ENCODE data around the gene NEK2. TPM values are rescaled to one million over a fixed set of nuclear protein-coding genes. Genes with fewer than 3 reads are reported as not detected.
"Not testable (repeated sequence)": the region's sequence is repeated elsewhere in the genome, so short reads cannot be mapped to it uniquely, and the experiment has no call there.

The NEK2 gene
- total RNA-seq, 1 experiment from 2014 or later = 47.5 TPM

GRCh38 chr1:211647711-211648121, 27.7 kb downstream of the NEK2 start:
- Histone ChIP-seq H3K9me2 (replicated peaks; ENCODE audit: low read length) (no peaks in the 10 kb centered on the region), H2AFZ (ENCODE audit: low read length) (peak overlapping the region; percentile 65), H3K4me2 (ENCODE audit: low read length) (peak overlapping the region; percentile 52), H3K27me3 (ENCODE audit: low read length) (no peaks in the 10 kb centered on the region), H3K9ac (ENCODE audit: low read length) (no peak overlapping the region), H3K36me3 (ENCODE audit: low read depth, low read length) (no peaks in the 10 kb centered on the region), H3F3A (ENCODE audit: low read length, unreplicated experiment) (no peaks in the 10 kb centered on the region), H3K4me1 (ENCODE audit: insufficient read depth, low read length) (peaks cover 28% of the 10 kb centered on the region), H3K79me2 (ENCODE audit: low read length) (no peaks in the 10 kb centered on the region), H3K4me3 (ENCODE audit: low read length) (no peak overlapping the region), H3K27ac (ENCODE audit: low read length) (peak overlapping the region; percentile 55), H3K9me3 (ENCODE audit: low read length) (no peaks in the 10 kb centered on the region), H4K20me1 (ENCODE audit: low read length) (no peaks in the 10 kb centered on the region)
- ATAC-seq (no peak), DNase-seq (no peak)
- ChIA-PET CTCF (interaction anchor here (0.5 kb wide), 1 partner anchor 220 kb away, joined by 3 read pairs; no protein-coding TSS in a partner anchor), POLR2A (ENCODE audit: unreplicated experiment) (interaction anchor here (1.1 kb wide), 1 partner anchor 69 kb away, joined by 4 read pairs; the partner anchor contains the start of gene SLC30A1)
- no TSS peak for BruUV-seq (replicated peaks)
- intact Hi-C loops (cut with micrococcal nuclease) = no loop called here
- TF ChIP-seq CTCF (conservative IDR thresholded peaks at IDR 0.05; ENCODE audit: low read depth, low read length) (no peak), EZH2 (IDR thresholded peaks at IDR 0.05; ENCODE audit: low read length, unreplicated experiment) (no peak), EZH2phosphoT487 (IDR thresholded peaks at IDR 0.05; ENCODE audit: borderline replicate concordance, low read length) (no peak)

GRCh38 chr1:211646566-211646965, 28.9 kb downstream of the NEK2 start:
- Histone ChIP-seq H3K4me3 (ENCODE audit: low read length) (no peak overlapping the region), H3K4me1 (ENCODE audit: insufficient read depth, low read length) (peaks cover 28% of the 10 kb centered on the region), H3K36me3 (ENCODE audit: low read depth, low read length) (no peaks in the 10 kb centered on the region), H3F3A (ENCODE audit: low read length, unreplicated experiment) (no peaks in the 10 kb centered on the region), H3K4me2 (ENCODE audit: low read length) (no peak overlapping the region), H3K9me2 (replicated peaks; ENCODE audit: low read length) (no peaks in the 10 kb centered on the region), H3K27ac (ENCODE audit: low read length) (no peak overlapping the region), H3K9ac (ENCODE audit: low read length) (no peak overlapping the region), H3K9me3 (ENCODE audit: low read length) (no peaks in the 10 kb centered on the region), H3K27me3 (ENCODE audit: low read length) (no peaks in the 10 kb centered on the region), H3K79me2 (ENCODE audit: low read length) (no peaks in the 10 kb centered on the region), H2AFZ (ENCODE audit: low read length) (no peak overlapping the region), H4K20me1 (ENCODE audit: low read length) (no peaks in the 10 kb centered on the region)
- intact Hi-C loops (cut with micrococcal nuclease) = no loop called here
- DNase-seq = no peak
- CTCF ChIA-PET = no interaction called here
- ATAC-seq = no peak
- TF ChIP-seq EZH2 (IDR thresholded peaks at IDR 0.05; ENCODE audit: low read length, unreplicated experiment) (no peak), CTCF (conservative IDR thresholded peaks at IDR 0.05; ENCODE audit: low read depth, low read length) (no peak), EZH2phosphoT487 (IDR thresholded peaks at IDR 0.05; ENCODE audit: borderline replicate concordance, low read length) (no peak)
- BruUV-seq (replicated peaks) = no TSS peak
- POLR2A ChIA-PET (ENCODE audit: unreplicated experiment) = no interaction called here

GRCh38 chr1:211645601-211646000, 29.8 kb downstream of the NEK2 start:
- H3K27me3 ChIP-seq (ENCODE audit: low read length); H3K79me2 ChIP-seq (ENCODE audit: low read length); H3K4me3 ChIP-seq (ENCODE audit: low read length); H3K9me2 ChIP-seq (replicated peaks; ENCODE audit: low read length); H3K9ac ChIP-seq (ENCODE audit: low read length); H3K36me3 ChIP-seq (ENCODE audit: low read depth, low read length); H3F3A ChIP-seq (ENCODE audit: low read length, unreplicated experiment); H3K9me3 ChIP-seq (ENCODE audit: low read length); H4K20me1 ChIP-seq (ENCODE audit: low read length); BruUV-seq (replicated peaks); H3K4me2 ChIP-seq (ENCODE audit: low read length); H3K27ac ChIP-seq (ENCODE audit: low read length); ATAC-seq; CTCF ChIA-PET; DNase-seq; H2AFZ ChIP-seq (ENCODE audit: low read length); intact Hi-C loops (cut with micrococcal nuclease); POLR2A ChIA-PET (ENCODE audit: unreplicated experiment): not testable (repeated sequence)
- peaks cover 28% of the 10 kb centered on the region for H3K4me1 ChIP-seq (ENCODE audit: insufficient read depth, low read length)

Data from PC-3 (cell line).